CD4-positive, alpha-beta memory T cell (primary cell): ENCODE measurements around the gene ZC3H11A. TPM values are rescaled to one million over a fixed set of nuclear protein-coding genes. Genes with fewer than 3 reads are reported as not detected.

Experiments
- CTCF ChIA-PET: fragments of 350-600 bp; sonication (Branson Sonifier 250); formaldehyde crosslinking; loops from one replicate; lab custom pipeline; 2021; ENCODE audit warnings: inconsistent platforms; ENCODE audit not compliant: partially characterized antibody; lab: Charles Lee
- POLR2A ChIA-PET: fragments of 350-600 bp; sonication (Branson Sonifier 250); formaldehyde crosslinking; loops from one replicate; lab custom pipeline; 2021; ENCODE audit not compliant: partially characterized antibody; lab: Charles Lee
- DNase-seq, 5 donors: peaks; one replicate each; pipeline versions ENCODE4 v3.0.0 to v3.0.0-alpha.2; 2020 to 2022; ENCODE audit warnings: mixed read lengths in 1 of 5
- H3K27ac ChIP-seq: one replicate; pipeline ENCODE4 v1.7.0; 2013; ENCODE audit warnings: low read depth, low read length
- H3K27me3 ChIP-seq: 2 replicates; pipeline ENCODE4 v1.7.0; 2013; ENCODE audit warnings: mild to moderate bottlenecking, low read length, moderate library complexity; ENCODE audit not compliant: insufficient read depth
- H3K36me3 ChIP-seq: 2 replicates; pipeline ENCODE4 v1.7.0; 2013; ENCODE audit warnings: mild to moderate bottlenecking, low read length, moderate library complexity; ENCODE audit not compliant: insufficient read depth
- H3K4me1 ChIP-seq: 2 replicates; pipeline ENCODE4 v1.7.0; 2013; ENCODE audit warnings: mild to moderate bottlenecking, low read length, moderate library complexity; ENCODE audit not compliant: insufficient read depth
- H3K4me3 ChIP-seq, 2 donors: one replicate each; pipeline ENCODE4 v1.7.0; 2013; ENCODE audit warnings: low read length in 2 of 2, mild to moderate bottlenecking in 1 of 2
- H3K9me3 ChIP-seq, 2 donors: one replicate each; pipeline ENCODE4 v1.7.0; 2013; ENCODE audit warnings: low read length in 2 of 2, control low read depth in 1 of 2; ENCODE audit not compliant: control insufficient read depth in 1 of 2
- H3K27ac Mint-ChIP-seq, 7 donors: one replicate each; pipeline ENCODE4 v1.8.0; 2020 to 2021; ENCODE audit warnings: mixed read lengths in 7 of 7, mild to moderate bottlenecking in 6 of 7, inconsistent platforms in 3 of 7, moderate library complexity in 3 of 7
- H3K27me3 Mint-ChIP-seq, 2 donors: one replicate each; pipeline ENCODE4 v1.8.0; 2020 to 2021; ENCODE audit warnings: mixed read lengths in 2 of 2
- H3K36me3 Mint-ChIP-seq, 2 donors: one replicate each; pipeline ENCODE4 v1.8.0; 2020 to 2021; ENCODE audit warnings: mixed read lengths in 2 of 2, inconsistent platforms in 1 of 2, mild to moderate bottlenecking in 1 of 2
- H3K4me1 Mint-ChIP-seq, 4 donors: one replicate each; pipeline ENCODE4 v1.8.0; 2020 to 2021; ENCODE audit warnings: mixed read lengths in 4 of 4, mild to moderate bottlenecking in 1 of 4
- H3K4me3 Mint-ChIP-seq, 8 donors: one replicate each; pipeline ENCODE4 v1.8.0; 2020 to 2021; ENCODE audit warnings: mixed read lengths in 8 of 8, mild to moderate bottlenecking in 7 of 8, moderate library complexity in 6 of 8, inconsistent platforms in 3 of 8
- H3K9me3 Mint-ChIP-seq, 8 donors: one replicate each; pipeline ENCODE4 v1.8.0; 2020 to 2021; ENCODE audit warnings: mixed read lengths in 8 of 8, mild to moderate bottlenecking in 5 of 8, inconsistent platforms in 3 of 8, moderate library complexity in 1 of 8
- intact Hi-C: fragments of 100-400 bp; cut with micrococcal nuclease; formaldehyde crosslinking; loops from one replicate; pipeline ENCODE4 v1.15.1; 2023
- polyA plus RNA-seq, 2 donors: library from polyadenylated mRNA; unstranded; fragments of 300-500 nt; fragmentation: Illumina TruSeq; gene quantifications; one replicate each; pipeline ENCODE4 v1.2.3, GENCODE V29; 2021
- total RNA-seq, 2 experiments: library from RNA; stranded (reverse); gene quantifications; one replicate each; pipeline ENCODE4 v1.2.3, GENCODE V29; 2021

The ZC3H11A gene
- total and polyA plus RNA-seq, 4 experiments from 2014 or later = 50.9 to 141 (median 93.7) TPM

DNA sequence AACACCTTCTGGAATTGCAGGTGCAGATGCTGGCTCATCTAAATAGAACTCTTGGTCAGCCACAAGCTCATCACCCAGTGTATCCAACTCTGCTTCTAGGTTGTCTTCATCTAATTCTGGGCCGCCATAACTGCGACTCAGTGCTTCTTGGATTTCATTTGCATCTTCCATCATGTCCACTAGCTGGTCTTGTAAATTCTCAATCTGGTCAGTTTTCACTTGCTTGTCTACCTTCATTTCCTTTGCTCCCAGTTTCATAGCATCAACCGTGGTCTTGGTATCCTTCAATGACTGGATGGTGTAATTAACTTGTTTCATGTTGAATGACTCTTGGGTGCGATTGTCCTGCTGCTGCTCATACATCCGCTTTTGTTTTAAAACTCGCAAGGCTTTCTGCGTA lies 10.3 kb downstream of the ZC3H11A start:
- H3K27ac ChIP-seq = no peak overlapping the region
- H3K9me3 ChIP-seq = no peaks in the 10 kb centered on the region
- CTCF ChIA-PET = no interaction called here
- no peaks in the 10 kb centered on the region for H3K27me3 ChIP-seq
- H3K27me3 Mint-ChIP-seq = no peaks in the 10 kb centered on the region
- DNase-seq = no peak
- H3K36me3 Mint-ChIP-seq = peaks cover 31 to 47% of the 10 kb centered on the region in 2 donors
- intact Hi-C loops = no loop called here
- no peak overlapping the region for H3K4me3 Mint-ChIP-seq
- no peak overlapping the region for H3K4me3 ChIP-seq
- H3K4me1 Mint-ChIP-seq = peaks cover 26 to 49% (median 41%) of the 10 kb centered on the region in 4 donors
- peaks cover 24% of the 10 kb centered on the region for H3K4me1 ChIP-seq
- peaks cover 5% of the 10 kb centered on the region for H3K36me3 ChIP-seq
- no peaks in the 10 kb centered on the region for H3K9me3 Mint-ChIP-seq
- H3K27ac Mint-ChIP-seq = peak overlapping the region in 2 of 7 donors; percentile 1 to 7
- POLR2A ChIA-PET = no interaction called here

DNA sequence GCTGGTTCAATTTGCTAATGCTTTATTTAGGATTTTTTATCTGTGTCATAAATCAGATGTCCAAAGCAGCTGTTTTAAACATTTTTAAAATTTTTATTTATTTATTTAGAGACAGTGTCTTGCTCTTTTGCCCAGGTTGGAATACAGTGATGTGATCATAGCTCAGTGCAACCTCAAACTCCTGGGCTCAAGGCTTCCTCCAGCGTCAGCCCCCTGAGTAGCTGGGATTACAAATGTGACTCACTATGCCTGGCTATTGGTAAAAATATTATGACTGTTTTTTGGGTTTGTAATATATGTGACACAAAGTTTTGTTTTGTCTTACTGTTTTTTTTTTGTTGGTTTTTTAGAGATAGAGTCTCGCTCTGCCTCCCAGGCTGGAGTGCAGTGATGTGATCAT lies 11.8 kb downstream of the ZC3H11A start:
- CTCF ChIA-PET = interaction anchor here (0.8 kb wide), 1 partner anchor 9 kb away, joined by 3 read pairs; no protein-coding TSS in a partner anchor
- Mint-ChIP-seq H3K27me3 (no peaks in the 10 kb centered on the region), H3K27ac (peak overlapping the region in 4 of 7 donors; percentile 25 to 70 (median 52))

DNA sequence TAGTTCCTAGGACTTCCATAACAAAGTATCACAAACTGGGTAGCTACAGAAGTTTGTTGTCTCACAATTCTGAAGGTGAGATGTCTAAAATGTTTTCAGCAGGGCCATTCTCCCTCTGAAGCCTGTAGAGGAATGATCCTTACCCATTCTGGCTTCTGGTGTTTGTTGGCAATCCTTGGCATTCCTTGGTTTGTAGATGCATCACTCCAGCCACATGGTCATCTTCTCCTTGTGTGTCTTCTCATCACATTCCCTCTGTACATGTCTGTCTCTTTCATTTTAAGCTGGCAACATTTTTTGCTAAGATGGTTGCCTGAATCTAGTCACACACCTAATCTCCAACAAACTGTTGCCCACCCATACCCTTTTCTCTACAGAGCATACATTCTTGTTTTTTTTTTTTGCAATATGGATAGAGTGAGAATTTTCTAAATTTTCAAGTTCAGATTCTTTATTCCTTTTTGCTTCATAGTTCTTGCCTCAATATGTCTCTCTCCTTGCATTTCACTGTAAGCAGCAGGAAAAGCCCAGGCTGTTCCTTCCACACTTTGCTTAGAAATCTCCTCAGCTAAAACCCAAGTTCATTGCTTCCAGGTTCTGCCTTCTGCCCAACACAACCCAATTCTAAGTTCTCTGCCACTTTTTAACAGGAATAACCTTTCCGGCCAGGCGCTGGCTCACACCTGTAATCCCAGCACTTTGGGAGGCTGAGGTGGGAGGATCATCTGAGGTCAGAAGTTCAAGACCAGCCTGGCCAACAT lies 18.3 kb downstream of the ZC3H11A start:
- ChIA-PET CTCF (interaction anchor here (0.7 kb wide), 1 partner anchor 310 kb away, joined by 3 read pairs; no protein-coding TSS in a partner anchor), POLR2A (interaction anchor here (0.8 to 1.0 kb wide), 2 partner anchors 131 to 161 kb away, joined by 3 read pairs; no protein-coding TSS in a partner anchor)
- Mint-ChIP-seq H3K27ac (peak overlapping the region in 5 of 7 donors; percentile 52 to 84 (median 62)), H3K4me3 (peak overlapping the region in 2 of 8 donors; percentile 6 to 34), H3K4me1 (peaks cover 19 to 28% (median 26%) of the 10 kb centered on the region in 4 donors), H3K27me3 (no peaks in the 10 kb centered on the region), H3K9me3 (peaks cover 0 to 4% (median 0%) of the 10 kb centered on the region in 8 donors), H3K36me3 (peaks cover 38 to 55% of the 10 kb centered on the region in 2 donors)
- no peaks in the 10 kb centered on the region for H3K4me1 ChIP-seq
- H3K36me3 ChIP-seq = peaks cover 14% of the 10 kb centered on the region
- H3K9me3 ChIP-seq = no peaks in the 10 kb centered on the region
- H3K27ac ChIP-seq = no peak overlapping the region
- H3K4me3 ChIP-seq = no peak overlapping the region
- intact Hi-C loops = no loop called here
- no peak for DNase-seq
- no peaks in the 10 kb centered on the region for H3K27me3 ChIP-seq

More for the DNA sequence above, 11.8 kb downstream of the ZC3H11A start:
- H3K9me3 ChIP-seq = no peaks in the 10 kb centered on the region
- Mint-ChIP-seq H3K4me1 (peaks cover 25 to 51% (median 33%) of the 10 kb centered on the region in 4 donors), H3K36me3 (peaks cover 34 to 55% of the 10 kb centered on the region in 2 donors), H3K9me3 (no peaks in the 10 kb centered on the region), H3K4me3 (no peak overlapping the region)
- no peaks in the 10 kb centered on the region for H3K27me3 ChIP-seq
- POLR2A ChIA-PET = interaction anchor here (1.1 kb wide), 1 partner anchor 42 kb away, joined by 4 read pairs; the partner anchor contains the start of gene LAX1
- no peak overlapping the region for H3K27ac ChIP-seq
- DNase-seq = no peak
- no peak overlapping the region for H3K4me3 ChIP-seq
- H3K4me1 ChIP-seq = peaks cover 9% of the 10 kb centered on the region
- intact Hi-C loops = no loop called here
- peaks cover 5% of the 10 kb centered on the region for H3K36me3 ChIP-seq

DNA sequence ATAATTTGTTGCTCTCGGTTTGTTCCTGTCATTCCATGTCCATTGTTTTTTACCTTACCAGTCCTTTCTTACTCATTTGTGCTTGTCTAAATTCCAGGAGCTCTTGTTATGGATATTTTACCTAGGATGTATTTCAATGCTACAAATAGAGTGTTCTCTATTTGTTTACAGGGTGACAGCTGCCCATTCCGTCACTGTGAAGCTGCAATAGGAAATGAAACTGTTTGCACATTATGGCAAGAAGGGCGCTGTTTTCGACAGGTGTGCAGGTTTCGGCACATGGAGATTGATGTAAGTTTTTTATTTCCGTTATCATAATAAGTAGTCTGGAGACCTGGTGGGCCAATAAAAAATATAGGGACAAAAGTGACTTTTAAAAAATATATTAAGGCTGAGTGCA lies 23.0 kb downstream of the ZC3H11A start:
- H3K27ac ChIP-seq = no peak overlapping the region
- DNase-seq = no peak
- no peak overlapping the region for H3K4me3 ChIP-seq
- CTCF ChIA-PET = no interaction called here
- H3K27me3 ChIP-seq = no peaks in the 10 kb centered on the region
- H3K9me3 ChIP-seq = no peaks in the 10 kb centered on the region
- Mint-ChIP-seq H3K4me3 (no peak overlapping the region), H3K4me1 (peaks cover 21 to 37% (median 30%) of the 10 kb centered on the region in 4 donors), H3K36me3 (peaks cover 53 to 70% of the 10 kb centered on the region in 2 donors), H3K27me3 (no peaks in the 10 kb centered on the region), H3K27ac (no peak overlapping the region), H3K9me3 (peaks cover 0 to 4% (median 0%) of the 10 kb centered on the region in 8 donors)
- POLR2A ChIA-PET = interaction anchor here (0.8 to 1.3 kb wide), 2 partner anchors 53 to 144 kb away, joined by 3 to 4 read pairs; partner anchors contain the start of gene LAX1
- intact Hi-C loops = no loop called here
- H3K36me3 ChIP-seq = peaks cover 44% of the 10 kb centered on the region
- no peaks in the 10 kb centered on the region for H3K4me1 ChIP-seq

DNA sequence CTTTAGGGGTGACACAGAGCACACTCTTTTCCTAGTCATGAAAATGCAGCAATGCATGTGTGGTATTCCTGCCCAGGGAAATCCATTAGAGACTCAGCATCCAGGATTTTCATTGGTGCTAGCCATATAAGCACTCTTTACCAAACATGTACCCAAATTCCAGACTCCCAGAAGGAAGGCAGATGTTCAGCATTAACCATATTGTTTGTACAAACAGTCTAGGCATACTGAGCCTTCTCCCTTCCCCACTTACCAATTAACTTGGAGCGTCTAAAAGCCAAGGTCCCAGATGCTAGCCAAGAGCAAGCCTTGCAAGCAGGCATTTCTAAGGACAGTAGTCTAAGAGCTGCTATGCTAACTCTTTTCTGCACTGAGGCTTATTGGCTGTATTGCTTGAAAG lies 27.9 kb downstream of the ZC3H11A start:
- Mint-ChIP-seq H3K4me3 (no peak overlapping the region), H3K36me3 (peaks cover 54 to 69% of the 10 kb centered on the region in 2 donors), H3K27me3 (no peaks in the 10 kb centered on the region), H3K4me1 (peaks cover 22 to 32% (median 27%) of the 10 kb centered on the region in 4 donors), H3K27ac (peak overlapping the region in 1 of 7 donors; percentile 29), H3K9me3 (peaks cover 0 to 1% (median 0%) of the 10 kb centered on the region in 8 donors)
- intact Hi-C loops = loop anchor here (10.0 kb wide), 1 partner anchor 199 kb away; the partner anchor contains the start of gene ATP2B4
- DNase-seq = no peak
- H3K4me1 ChIP-seq = no peaks in the 10 kb centered on the region
- peaks cover 59% of the 10 kb centered on the region for H3K36me3 ChIP-seq
- H3K27me3 ChIP-seq = no peaks in the 10 kb centered on the region
- no peaks in the 10 kb centered on the region for H3K9me3 ChIP-seq
- CTCF ChIA-PET = no interaction called here
- H3K4me3 ChIP-seq = no peak overlapping the region
- no peak overlapping the region for H3K27ac ChIP-seq
- POLR2A ChIA-PET = no interaction called here

DNA sequence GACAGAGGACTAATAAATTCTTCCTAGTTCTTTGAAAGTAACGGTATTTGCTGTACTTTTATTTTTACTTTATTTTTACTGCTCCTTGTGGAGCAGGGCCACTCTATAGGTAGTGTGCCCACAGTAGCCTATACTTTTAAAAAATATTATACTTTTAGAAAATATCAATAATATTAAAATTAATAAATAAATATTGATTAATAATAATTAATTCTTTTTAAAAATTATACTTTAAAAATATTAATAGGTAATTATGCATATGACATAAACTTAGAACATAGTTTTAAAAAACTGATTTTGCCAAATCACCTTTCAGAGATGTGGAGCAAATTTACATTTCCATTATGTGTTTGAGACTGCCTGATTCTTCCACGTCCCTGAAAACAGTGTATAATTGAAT lies 30.8 kb downstream of the ZC3H11A start:
- POLR2A ChIA-PET = no interaction called here
- intact Hi-C loops = loop anchor here (10.0 kb wide), 1 partner anchor 201 kb away; the partner anchor contains the start of gene ATP2B4
- Mint-ChIP-seq H3K36me3 (peaks cover 51 to 76% of the 10 kb centered on the region in 2 donors), H3K4me3 (no peak overlapping the region), H3K4me1 (peaks cover 17 to 26% (median 21%) of the 10 kb centered on the region in 4 donors), H3K9me3 (no peaks in the 10 kb centered on the region), H3K27me3 (no peaks in the 10 kb centered on the region), H3K27ac (peak overlapping the region in 1 of 7 donors; percentile 9)
- Histone ChIP-seq H3K4me3 (no peak overlapping the region), H3K4me1 (no peaks in the 10 kb centered on the region), H3K9me3 (no peaks in the 10 kb centered on the region), H3K36me3 (peaks cover 62% of the 10 kb centered on the region), H3K27me3 (no peaks in the 10 kb centered on the region), H3K27ac (no peak overlapping the region)
- CTCF ChIA-PET = no interaction called here
- no peak for DNase-seq

DNA sequence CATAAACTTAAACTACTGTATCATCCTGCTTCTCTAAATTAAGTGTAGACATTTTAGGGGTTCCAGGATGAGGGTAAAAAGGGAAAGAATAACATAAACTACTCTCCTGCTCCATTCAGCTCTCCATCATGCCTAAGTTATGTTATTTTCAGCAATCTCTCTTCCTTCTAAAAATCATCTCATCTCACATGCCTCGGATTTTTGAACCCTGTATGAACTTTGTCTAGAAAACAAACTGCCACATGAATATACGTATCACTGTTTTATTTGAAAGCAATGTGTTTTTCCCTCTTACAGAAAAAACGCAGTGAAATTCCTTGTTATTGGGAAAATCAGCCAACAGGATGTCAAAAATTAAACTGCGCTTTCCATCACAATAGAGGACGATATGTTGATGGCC lies 32.6 kb downstream of the ZC3H11A start:
- Histone ChIP-seq H3K27me3 (no peaks in the 10 kb centered on the region), H3K4me3 (no peak overlapping the region), H3K36me3 (peaks cover 57% of the 10 kb centered on the region), H3K4me1 (no peaks in the 10 kb centered on the region), H3K9me3 (no peaks in the 10 kb centered on the region), H3K27ac (no peak overlapping the region)
- intact Hi-C loops = loop anchor here (10.0 kb wide), 1 partner anchor 203 kb away; the partner anchor contains the start of gene ATP2B4
- DNase-seq = no peak
- Mint-ChIP-seq H3K4me1 (peaks cover 7 to 15% (median 13%) of the 10 kb centered on the region in 4 donors), H3K4me3 (no peak overlapping the region), H3K36me3 (peaks cover 40 to 67% of the 10 kb centered on the region in 2 donors), H3K27me3 (no peaks in the 10 kb centered on the region), H3K27ac (peak overlapping the region in 1 of 7 donors; percentile 69), H3K9me3 (no peaks in the 10 kb centered on the region)
- CTCF ChIA-PET = interaction anchor here (1.2 kb wide), 1 partner anchor 324 kb away, joined by 3 read pairs; no protein-coding TSS in a partner anchor
- POLR2A ChIA-PET = no interaction called here
